M059J (cell line): ENCODE data around the gene PITPNB. TPM values are rescaled to one million over a fixed set of nuclear protein-coding genes. Genes with fewer than 3 reads are reported as not detected.

Experiments used
- DNase-seq: peaks from one replicate; pipeline ENCODE4 v3.0.0-alpha.2; 2012; ENCODE audit warnings: low read depth
- total RNA-seq: library from RNA; depleted of rRNA; stranded (reverse); fragments of >200 nt; shearing (Covaris generic); gene quantifications from 2 replicates; pipeline ENCODE4 v1.2.3, GENCODE V29; 2014; rRNA removed

The PITPNB gene
- total RNA-seq, 1 experiment from 2014 or later: 18.9 TPM

DNA sequence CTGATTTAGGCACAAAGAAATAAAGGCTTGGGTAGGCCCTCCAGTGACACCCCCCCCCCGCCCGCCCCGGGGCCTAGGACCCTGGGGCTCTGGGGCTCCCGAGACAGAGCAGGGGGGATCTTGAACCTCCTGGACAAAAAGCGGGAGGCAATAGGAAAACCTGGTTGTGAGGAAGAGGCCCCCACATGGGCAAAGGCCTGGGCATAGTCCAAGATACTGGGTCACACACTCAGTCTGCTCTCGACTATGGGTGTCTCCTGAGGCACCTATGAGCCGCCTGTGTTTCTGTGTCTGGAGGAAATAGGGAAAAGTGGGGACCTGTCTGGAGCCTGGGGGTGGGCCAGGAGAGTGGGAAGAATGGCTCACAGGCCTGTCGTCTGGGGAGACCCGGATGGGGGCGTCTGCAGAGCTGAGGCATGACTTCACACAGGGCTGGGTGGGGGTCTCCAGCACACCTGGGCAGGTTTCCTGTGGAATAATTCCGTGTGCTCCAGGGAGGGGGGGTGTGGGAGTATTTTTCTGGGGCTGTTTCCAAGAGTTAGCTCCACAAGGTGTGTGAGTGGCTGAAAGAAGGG is 115.1 kb downstream of the PITPNB start:
- DNase-seq: no peak

DNA sequence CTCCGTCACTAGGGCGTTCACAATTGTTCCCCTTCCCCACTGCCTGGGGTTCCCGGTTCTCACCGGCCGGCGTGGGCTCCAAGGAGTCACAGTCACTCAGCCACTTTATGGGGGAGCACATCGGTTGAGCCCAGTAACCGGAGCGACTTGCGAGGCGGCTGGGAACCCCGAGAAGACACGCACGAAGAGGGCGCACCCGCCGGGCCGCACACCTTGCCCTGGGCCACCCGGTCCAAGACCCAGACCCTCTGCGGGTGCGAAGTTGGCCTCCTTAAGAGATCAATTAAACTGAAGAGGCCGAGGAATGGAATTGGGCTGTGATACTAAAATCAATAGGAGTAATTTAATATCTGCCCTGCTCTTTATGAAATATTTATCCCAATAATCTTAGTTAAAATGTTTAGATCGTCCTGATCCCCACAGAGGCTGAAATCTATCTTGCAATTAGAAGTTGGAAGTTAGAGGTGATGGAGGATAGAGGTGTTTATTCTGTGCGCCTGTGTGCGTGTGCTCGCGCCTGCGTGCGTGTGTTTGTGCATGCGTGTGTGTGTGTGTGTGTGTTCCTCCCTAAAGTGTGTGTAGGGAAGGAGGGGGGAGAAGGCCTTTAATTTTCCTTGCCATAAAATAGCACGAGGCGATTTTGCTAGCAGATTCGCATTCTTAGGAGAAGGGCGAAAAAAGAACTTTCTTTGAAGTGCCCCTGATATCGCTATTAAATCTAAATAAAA is 116.5 kb downstream of the PITPNB start:
- no peak for DNase-seq

Other genes with a start within 250 kb of the PITPNB start
- gene MN1, start 117.5 kb downstream of the PITPNB start, total RNA-seq: 1.2 and 2.8 TPM in 2 replicates